Stimulated activated memory B cell treated with anti-CD40 and anti-IgM and Interleukin-4, amounts not matched to agents 10 μg/mL and 1 μg/mL and 100 μg/mL, for 72 hours (primary cell): ENCODE data around the gene PYM1.
"Not testable (repeated sequence)": the region's sequence is repeated elsewhere in the genome, so short reads cannot be mapped to it uniquely, and the experiment has no call there.

ENCODE experiments used
- ATAC-seq: fragments of 150-1000 bp; cut with Tn5 transposase; 2 replicates; pipeline ENCODE4 v1.10.0; 2021
- H3K27ac Mint-ChIP-seq: one replicate; pipeline ENCODE4 v1.8.0; 2022; ENCODE audit warnings: mild to moderate bottlenecking, mixed read lengths
- H3K27me3 Mint-ChIP-seq: one replicate; pipeline ENCODE4 v1.8.0; 2022; ENCODE audit warnings: mixed read lengths
- H3K36me3 Mint-ChIP-seq: one replicate; pipeline ENCODE4 v1.8.0; 2022; ENCODE audit warnings: mixed read lengths
- H3K4me1 Mint-ChIP-seq: one replicate; pipeline ENCODE4 v1.8.0; 2022; ENCODE audit warnings: mixed read lengths
- H3K4me3 Mint-ChIP-seq: one replicate; pipeline ENCODE4 v1.8.0; 2022; ENCODE audit warnings: mild to moderate bottlenecking, moderate library complexity, mixed read lengths
- H3K9me3 Mint-ChIP-seq: one replicate; pipeline ENCODE4 v1.8.0; 2022; ENCODE audit warnings: mixed read lengths

Gene PYM1

DNA sequence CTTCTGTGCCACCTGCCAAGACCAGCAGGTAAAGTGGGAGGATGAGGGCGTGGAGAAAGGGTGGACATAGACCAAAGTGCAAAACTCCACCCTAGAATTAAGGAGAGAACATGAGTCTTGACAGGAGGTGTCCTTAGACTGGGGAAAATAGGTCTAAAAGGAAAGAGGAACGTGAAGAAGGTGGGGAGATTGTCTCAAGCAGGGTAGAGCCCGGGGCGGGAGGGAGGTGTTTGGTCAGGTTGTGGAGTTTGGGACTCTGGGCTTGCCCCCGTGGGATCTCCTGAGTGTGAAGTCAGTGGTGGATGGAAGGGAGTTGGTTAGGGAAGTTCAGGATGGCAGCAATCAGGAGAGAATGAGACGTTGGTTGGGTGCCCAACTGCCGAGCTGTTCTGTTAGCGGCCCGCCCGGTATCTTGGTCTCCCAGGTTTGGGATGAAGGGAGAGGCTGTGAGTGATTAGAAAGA, 3.7 kb upstream of the PYM1 start:
- no peaks in the 10 kb centered on the region for H3K9me3 Mint-ChIP-seq
- peaks cover 16% of the 10 kb centered on the region for H3K36me3 Mint-ChIP-seq
- peak overlapping the region; percentile 95 for H3K27ac Mint-ChIP-seq
- peak overlapping the region; percentile 95 for H3K4me3 Mint-ChIP-seq
- no peaks in the 10 kb centered on the region for H3K27me3 Mint-ChIP-seq
- ATAC-seq = no peak
- H3K4me1 Mint-ChIP-seq = peaks cover 64% of the 10 kb centered on the region

DNA sequence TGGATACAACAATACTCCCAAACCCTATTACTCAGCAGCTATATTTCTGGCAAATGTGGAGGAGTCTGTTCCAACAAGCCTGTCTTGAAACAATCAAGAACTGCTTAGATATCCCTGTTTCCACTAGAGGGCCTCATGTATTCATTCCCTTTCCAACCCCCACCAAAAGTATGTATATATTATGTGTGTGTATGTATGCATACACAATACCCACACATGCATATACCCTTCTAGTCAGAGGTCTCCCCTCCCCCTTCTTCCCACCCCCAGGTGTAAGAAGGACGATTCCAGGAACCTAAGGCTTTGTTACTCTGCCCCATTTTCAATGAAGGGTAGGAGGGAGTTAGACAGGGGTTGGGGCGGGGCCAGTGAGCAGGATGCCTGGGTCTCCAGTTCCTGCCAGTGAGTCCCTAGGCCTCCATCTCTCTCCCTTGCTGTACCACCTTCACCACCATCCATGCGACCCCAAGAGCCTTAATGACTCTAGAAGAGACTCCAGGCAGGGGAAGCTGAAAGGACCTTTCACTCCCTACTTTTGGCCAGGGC, 3.1 kb upstream of the PYM1 start, which contains the start of gene DGKA:
Gene DGKA (plus strand): TSS at position 392 of the 546 bp plus-strand sequence. CDS start 5,342 bp downstream, outside the sequence.
- Mint-ChIP-seq H3K27ac (peak within 1 kb of the TSS; percentile 95), H3K4me1 (peaks cover 64% of the 10 kb centered on the region), H3K9me3 (no peaks in the 10 kb centered on the region), H3K27me3 (no peaks in the 10 kb centered on the region), H3K36me3 (peaks cover 11% of the 10 kb centered on the region), H3K4me3 (peak within 1 kb of the TSS; percentile 95)
- no peak for ATAC-seq

DNA sequence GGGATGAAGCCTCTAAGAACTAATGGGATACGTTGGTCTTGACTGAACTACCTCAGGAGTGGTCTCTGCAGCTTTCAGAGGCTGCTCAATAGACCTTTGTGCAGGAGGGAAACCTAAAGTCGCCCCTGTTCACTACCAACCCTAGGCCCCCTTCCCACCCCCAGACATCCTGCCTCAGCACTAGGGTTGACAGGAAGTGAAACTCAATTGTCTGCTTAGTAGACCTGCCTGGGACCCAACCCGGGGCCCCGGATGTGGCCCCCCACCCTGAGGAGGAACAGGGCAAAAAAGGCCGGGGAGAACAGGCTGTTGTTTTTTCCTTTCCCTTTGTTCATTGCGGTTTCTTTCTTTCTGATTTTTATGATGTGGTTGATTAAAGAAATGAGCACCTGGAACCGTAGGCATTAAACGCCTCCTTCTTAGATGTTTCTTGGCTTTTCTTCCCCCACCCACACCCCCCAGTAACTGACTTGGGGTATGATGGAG, 1.7 kb upstream of the PYM1 start:
- no peaks in the 10 kb centered on the region for H3K9me3 Mint-ChIP-seq
- H3K27me3 Mint-ChIP-seq = no peaks in the 10 kb centered on the region
- peaks cover 17% of the 10 kb centered on the region for H3K36me3 Mint-ChIP-seq
- peak overlapping the region; percentile 95 for H3K4me3 Mint-ChIP-seq
- peaks cover 65% of the 10 kb centered on the region for H3K4me1 Mint-ChIP-seq
- ATAC-seq = peak; percentile 74
- H3K27ac Mint-ChIP-seq = peak overlapping the region; percentile 95

DNA sequence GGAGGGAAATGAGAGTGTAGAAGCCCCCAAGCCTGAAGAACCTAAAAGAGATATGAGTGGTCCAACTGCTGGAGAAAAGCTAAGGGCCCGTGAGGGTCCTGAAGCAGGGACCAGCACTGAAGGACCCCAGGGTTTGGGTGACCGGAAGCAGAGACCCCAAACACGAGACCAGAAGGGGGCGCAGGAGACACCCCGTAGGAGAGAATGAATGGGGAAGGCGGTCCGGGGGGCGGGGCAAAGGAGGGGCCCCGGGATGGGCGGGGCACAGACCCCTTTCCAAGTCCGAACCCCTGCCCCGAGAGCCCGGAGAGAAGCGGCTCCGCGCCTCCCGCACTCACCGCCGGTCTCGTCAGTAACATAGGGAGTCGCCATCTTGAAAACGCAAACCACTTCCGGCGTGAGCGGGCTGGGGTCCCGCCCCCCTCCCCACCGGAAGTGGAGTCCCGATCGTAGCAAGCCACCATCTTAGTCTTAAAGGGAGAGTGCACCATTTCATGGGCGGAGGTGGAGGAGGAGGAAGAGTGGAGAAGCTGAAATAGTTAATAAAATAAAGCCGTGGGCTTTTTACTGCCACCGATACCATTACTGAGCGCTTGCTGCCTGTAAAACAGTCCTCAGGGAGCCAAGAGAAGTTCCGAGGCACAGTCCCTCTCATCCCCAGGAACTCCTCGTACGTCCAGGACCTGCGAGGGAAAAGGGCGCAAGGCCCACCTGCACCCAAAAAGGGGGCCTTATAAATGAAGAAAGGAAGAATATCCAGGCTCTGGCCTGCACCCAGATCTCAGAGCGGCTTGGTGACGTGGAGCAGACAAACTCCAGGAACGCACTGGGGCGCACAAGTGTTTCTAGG, 731 bp downstream of the PYM1 start:
- Mint-ChIP-seq H3K4me1 (peaks cover 59% of the 10 kb centered on the region), H3K9me3 (no peaks in the 10 kb centered on the region), H3K4me3 (peak overlapping the region; percentile 90), H3K27ac (peak overlapping the region; percentile 95), H3K27me3 (no peaks in the 10 kb centered on the region), H3K36me3 (peaks cover 28% of the 10 kb centered on the region)
- ATAC-seq = peak; percentile 75

DNA sequence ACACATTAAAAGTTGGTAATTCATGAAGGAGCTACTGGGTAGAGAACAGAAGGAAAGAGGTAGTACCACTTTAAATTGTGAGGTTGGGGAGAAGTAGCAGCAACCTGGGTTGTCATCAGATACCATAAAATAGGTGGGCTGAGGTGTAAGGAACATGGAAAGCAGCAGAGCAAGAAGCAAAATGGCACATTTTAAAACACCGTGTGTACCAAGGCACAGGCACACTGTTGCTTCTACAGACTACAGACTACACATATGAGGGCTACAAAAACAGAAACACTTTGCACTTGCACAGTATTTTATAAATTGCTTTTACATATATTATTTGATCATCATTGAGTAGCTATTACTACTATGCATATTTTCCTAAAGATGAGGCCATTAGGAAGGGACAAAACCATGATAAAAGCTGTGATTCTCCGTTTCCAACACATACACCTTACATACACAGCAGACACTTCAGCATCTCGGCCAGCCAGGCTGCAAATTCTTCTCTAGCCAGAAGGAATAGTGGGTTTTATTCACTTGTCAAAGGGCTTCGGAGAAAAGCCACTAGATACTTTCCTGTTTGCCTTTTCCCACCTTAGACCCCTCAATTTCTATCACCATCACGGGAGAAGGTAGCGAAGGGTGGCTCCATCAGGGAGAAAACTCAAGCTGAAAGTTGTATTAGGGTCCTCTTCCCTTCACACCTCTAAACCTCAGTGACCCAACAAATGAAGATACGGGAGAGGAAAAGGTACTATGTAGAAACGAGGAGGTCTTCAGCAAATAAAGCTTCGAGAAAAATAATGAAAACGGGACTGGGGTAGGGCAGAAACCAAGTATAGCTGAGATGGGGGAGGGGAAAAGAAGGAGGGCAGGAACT, 1.6 kb downstream of the PYM1 start:
- peaks cover 62% of the 10 kb centered on the region for H3K4me1 Mint-ChIP-seq
- H3K36me3 Mint-ChIP-seq = peaks cover 23% of the 10 kb centered on the region
- H3K27me3 Mint-ChIP-seq = no peaks in the 10 kb centered on the region
- peak; percentile 0 for ATAC-seq
- peak overlapping the region; percentile 95 for H3K27ac Mint-ChIP-seq
- peak overlapping the region; percentile 90 for H3K4me3 Mint-ChIP-seq
- no peaks in the 10 kb centered on the region for H3K9me3 Mint-ChIP-seq

DNA sequence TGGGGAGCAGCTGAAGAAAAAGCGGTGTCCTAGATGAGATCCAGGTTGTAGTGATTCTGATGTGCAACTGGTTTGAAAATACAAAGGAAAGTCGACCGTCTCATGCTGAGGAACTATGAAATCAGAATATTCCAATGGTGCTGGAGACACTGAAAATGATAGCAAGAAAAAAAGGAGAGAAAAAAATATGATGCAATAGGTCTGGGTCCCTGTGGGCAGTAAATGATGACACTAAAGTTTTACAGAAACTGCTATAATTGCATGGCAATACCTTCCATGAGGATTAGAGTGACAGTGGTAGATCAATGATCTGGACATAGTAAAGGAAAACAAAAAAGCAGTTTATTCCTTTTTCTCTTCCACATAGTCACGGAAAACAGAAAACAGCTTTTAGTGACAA, 2.3 kb downstream of the PYM1 start:
- ATAC-seq = no peak
- no peaks in the 10 kb centered on the region for H3K9me3 Mint-ChIP-seq
- no peaks in the 10 kb centered on the region for H3K27me3 Mint-ChIP-seq
- peaks cover 21% of the 10 kb centered on the region for H3K36me3 Mint-ChIP-seq
- peak overlapping the region; percentile 95 for H3K27ac Mint-ChIP-seq
- H3K4me3 Mint-ChIP-seq = peak overlapping the region; percentile 90
- H3K4me1 Mint-ChIP-seq = peaks cover 54% of the 10 kb centered on the region

DNA sequence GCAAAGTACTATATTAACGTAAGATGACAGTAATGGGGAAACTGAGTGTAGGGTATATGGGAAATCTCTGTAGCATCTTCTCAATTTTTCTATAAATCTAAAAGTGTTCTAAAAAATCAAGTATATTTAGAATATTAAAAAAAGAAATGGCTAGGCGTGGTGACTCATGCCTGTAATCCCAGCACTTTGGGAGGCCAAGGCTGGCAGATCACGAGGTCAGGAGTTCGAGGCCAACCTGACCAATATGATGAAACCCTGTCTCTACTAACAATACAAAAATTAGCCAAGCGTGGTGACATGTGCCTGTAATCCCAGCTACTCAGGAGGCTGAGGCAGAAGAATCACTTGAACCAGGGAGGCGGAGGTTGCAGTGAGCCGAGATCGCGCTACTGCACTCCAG, 4.0 kb downstream of the PYM1 start:
- peaks cover 21% of the 10 kb centered on the region for H3K36me3 Mint-ChIP-seq
- H3K4me3 Mint-ChIP-seq, H3K27me3 Mint-ChIP-seq, ATAC-seq, H3K27ac Mint-ChIP-seq, H3K9me3 Mint-ChIP-seq: not testable (repeated sequence)
- H3K4me1 Mint-ChIP-seq = peaks cover 39% of the 10 kb centered on the region

DNA sequence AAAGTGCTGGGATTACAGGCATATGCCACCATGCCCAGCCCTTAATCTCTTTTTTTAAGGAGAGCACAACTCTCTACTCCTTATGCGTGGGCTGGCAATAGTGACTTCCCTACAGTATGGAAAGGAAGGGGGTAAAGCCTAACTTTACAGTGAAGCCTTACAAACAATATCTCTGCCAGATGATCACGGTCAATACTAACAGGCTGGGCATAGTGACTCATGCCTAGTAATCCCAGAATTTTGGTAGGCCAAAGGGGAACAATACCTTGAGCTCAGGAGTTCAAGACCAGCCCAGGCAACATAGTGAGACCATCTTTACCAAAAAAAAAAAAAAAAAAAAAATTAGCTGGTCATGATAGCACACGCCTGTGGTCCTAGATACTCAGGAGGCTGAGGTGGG, 5.6 kb downstream of the PYM1 start:
- no peak for ATAC-seq
- Mint-ChIP-seq H3K27me3 (no peaks in the 10 kb centered on the region), H3K27ac (no peak overlapping the region), H3K36me3 (peaks cover 21% of the 10 kb centered on the region), H3K4me3 (no peak overlapping the region), H3K9me3 (no peaks in the 10 kb centered on the region), H3K4me1 (peaks cover 39% of the 10 kb centered on the region)

DNA sequence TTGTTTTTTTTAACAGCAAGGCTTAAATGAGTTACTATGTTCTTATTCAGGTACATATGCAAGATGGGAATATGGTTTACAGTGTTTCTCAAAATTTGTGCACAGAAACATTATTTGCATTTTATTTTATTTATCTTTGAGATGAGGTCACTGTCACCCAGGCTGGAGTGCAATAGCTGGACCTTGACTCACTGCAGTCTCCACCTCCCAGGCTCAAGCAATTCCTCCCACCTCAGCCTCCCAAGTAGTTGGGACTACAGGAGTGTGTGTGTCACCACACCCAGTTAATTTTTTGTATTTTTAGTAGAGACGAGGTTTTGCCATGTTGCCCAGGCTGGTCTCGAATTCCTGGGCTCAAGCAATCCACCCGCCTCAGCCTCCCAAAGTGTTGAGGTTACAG, 8.7 kb downstream of the PYM1 start:
- H3K27me3 Mint-ChIP-seq, H3K9me3 Mint-ChIP-seq, H3K4me3 Mint-ChIP-seq, ATAC-seq, H3K27ac Mint-ChIP-seq: not testable (repeated sequence)
- Mint-ChIP-seq H3K4me1 (peaks cover 33% of the 10 kb centered on the region), H3K36me3 (peaks cover 31% of the 10 kb centered on the region)

DNA sequence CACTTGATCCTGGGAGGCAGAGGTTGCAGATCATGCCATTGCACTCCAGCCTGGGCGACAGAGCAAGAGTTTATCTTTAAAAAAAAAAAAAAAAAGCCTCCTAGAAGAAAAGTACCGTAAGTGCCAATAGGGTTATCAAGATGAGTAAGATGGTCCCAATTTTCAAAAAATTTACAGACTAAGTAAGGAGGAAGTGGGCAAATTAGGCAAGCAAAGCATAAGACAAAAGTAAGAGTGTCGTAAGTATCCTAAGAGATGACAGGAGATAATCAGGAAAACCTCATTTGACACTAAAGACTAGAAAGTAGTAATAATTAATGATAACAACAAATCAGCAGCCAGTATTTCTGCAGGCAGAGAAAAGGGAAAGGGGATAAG, 12.2 kb downstream of the PYM1 start:
- Mint-ChIP-seq H3K4me3 (peak overlapping the region; percentile 43), H3K27me3 (no peaks in the 10 kb centered on the region), H3K36me3 (peaks cover 36% of the 10 kb centered on the region), H3K9me3 (no peaks in the 10 kb centered on the region), H3K4me1 (peaks cover 32% of the 10 kb centered on the region), H3K27ac (peak overlapping the region; percentile 83)
- peak; percentile 71 for ATAC-seq

DNA sequence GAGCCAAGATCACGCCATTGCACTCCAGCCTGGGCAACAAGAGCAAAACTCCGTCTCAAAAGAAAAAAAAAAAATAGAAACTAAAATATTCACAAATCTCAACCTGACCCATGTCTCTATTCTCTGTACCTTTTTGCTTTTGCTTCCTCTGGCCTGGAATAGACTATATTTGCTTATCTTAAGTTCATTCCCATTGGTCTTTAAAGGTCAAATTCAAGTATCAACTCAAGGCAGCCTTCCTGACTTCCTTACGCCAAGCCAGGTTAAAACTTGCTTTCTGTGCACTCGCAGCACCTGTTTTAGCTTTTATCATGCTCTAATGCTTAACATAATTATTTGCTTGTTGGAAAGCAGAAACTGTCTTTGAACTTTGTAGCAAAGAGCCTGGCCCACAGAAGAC, 14.8 kb downstream of the PYM1 start:
- no peaks in the 10 kb centered on the region for H3K27me3 Mint-ChIP-seq
- peak overlapping the region; percentile 83 for H3K27ac Mint-ChIP-seq
- H3K4me3 Mint-ChIP-seq = no peak overlapping the region
- peaks cover 46% of the 10 kb centered on the region for H3K4me1 Mint-ChIP-seq
- no peaks in the 10 kb centered on the region for H3K9me3 Mint-ChIP-seq
- H3K36me3 Mint-ChIP-seq = peaks cover 48% of the 10 kb centered on the region
- no peak for ATAC-seq

DNA sequence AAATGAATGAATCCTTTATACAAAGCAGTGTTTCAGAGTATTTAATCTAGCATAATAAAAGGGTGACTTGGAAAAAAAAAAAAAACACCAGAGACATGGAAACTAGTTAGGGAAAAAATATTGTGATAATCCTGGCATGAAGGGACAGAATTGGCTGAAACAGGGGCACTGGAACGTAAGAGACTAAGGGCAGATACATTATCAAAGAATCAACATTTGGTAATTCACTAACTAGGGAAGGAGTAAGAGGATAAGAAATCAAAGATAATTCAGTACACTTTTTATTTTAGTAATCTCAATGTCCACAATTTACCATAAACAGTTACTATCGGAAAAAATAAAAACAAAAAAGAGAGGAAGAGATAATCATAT, 18.2 kb downstream of the PYM1 start:
- peaks cover 30% of the 10 kb centered on the region for H3K4me1 Mint-ChIP-seq
- H3K27me3 Mint-ChIP-seq = no peaks in the 10 kb centered on the region
- peaks cover 30% of the 10 kb centered on the region for H3K36me3 Mint-ChIP-seq
- peak overlapping the region; percentile 17 for H3K27ac Mint-ChIP-seq
- H3K4me3 Mint-ChIP-seq = no peak overlapping the region
- H3K9me3 Mint-ChIP-seq = no peaks in the 10 kb centered on the region
- ATAC-seq = no peak

DNA sequence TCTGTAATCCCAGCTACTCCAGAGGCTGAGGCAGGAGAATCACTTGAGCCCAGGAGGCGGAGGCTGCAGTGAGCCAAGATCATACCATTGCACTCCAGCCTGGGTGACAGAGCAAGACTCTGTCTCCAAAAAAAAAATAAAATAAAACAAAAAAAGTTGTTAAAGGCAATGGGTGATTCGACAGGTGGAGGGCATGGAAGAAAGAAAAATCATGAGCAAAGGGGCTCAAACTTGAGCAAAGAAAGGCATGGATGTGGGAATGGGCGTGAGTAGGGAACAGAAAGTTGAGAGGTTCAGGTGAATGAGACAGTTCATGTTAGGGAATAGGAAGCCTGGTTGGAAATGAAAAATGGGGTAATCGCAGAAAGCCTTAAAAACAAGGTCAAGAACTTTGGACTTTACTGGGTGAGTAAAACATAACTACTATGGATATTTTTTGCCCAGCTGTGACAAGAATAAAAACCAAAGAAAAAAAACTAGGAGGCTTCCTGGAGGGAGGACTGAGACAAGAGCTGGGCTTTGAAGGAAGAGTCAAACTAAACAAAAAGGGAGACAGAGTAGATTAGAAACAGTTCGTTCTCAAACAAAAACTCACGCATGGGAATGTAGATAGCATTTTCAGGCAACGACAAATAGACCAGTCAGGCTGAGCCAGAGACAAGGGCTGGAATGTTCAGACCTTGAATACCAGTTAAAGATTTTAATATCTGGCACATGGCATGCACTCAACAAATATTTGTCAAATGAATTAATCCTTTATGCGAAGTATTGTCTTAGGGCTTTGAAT, 18.8 kb downstream of the PYM1 start:
- no peak for ATAC-seq
- Mint-ChIP-seq H3K4me1 (peaks cover 24% of the 10 kb centered on the region), H3K27ac (peak overlapping the region; percentile 17), H3K9me3 (no peaks in the 10 kb centered on the region), H3K27me3 (no peaks in the 10 kb centered on the region), H3K36me3 (peaks cover 24% of the 10 kb centered on the region), H3K4me3 (no peak overlapping the region)

DNA sequence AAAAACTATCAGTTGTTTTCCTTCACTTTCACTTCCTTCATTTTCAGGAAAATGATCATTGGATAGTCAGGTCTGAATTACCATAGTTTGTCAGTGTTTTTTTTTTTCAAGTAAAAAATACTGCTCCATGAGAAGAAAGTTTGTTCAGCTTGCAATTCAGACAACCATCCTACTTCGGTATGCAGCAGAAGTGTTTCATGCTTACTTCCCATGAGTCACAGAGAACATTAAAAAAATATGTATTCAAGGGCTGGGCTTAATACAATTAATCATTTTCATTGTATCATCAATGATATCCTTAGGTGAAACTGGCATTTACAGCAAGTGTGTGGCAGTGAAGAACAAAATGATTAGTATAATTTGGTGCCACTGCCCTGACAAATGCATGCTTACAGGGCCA, 21.6 kb downstream of the PYM1 start:
- peaks cover 41% of the 10 kb centered on the region for H3K36me3 Mint-ChIP-seq
- H3K27me3 Mint-ChIP-seq = no peaks in the 10 kb centered on the region
- no peak overlapping the region for H3K27ac Mint-ChIP-seq
- H3K4me3 Mint-ChIP-seq = no peak overlapping the region
- peaks cover 13% of the 10 kb centered on the region for H3K4me1 Mint-ChIP-seq
- ATAC-seq = no peak
- no peaks in the 10 kb centered on the region for H3K9me3 Mint-ChIP-seq
